Fibroblast of peridontal ligament (primary cell): ENCODE measurements around the gene TRAPPC10.

Experiments
- DNase-seq: peaks from one replicate; pipeline ENCODE4 v3.0.0-alpha.2; 2010; ENCODE audit errors: extremely low read depth

TRAPPC10 gene

GRCh38 chr21:44067011-44067839 lies 55.1 kb downstream of the TRAPPC10 start:
- no peak for DNase-seq

GRCh38 chr21:44070391-44070790 lies 58.3 kb downstream of the TRAPPC10 start:
- DNase-seq, result no peak

GRCh38 chr21:44071359-44072104 lies 59.4 kb downstream of the TRAPPC10 start:
- no peak for DNase-seq

GRCh38 chr21:44072111-44072510 lies 60.0 kb downstream of the TRAPPC10 start:
- DNase-seq, result no peak

- no peak for DNase-seq
These were observed 62.3 kb downstream of the TRAPPC10 start for GRCh38 chr21:44074315-44074958.

- no peak for DNase-seq
These were observed 64.2 kb downstream of the TRAPPC10 start for GRCh38 chr21:44076316-44076715.

- DNase-seq, result no peak
These were observed 66.4 kb downstream of the TRAPPC10 start for GRCh38 chr21:44078411-44078981.

- DNase-seq, result no peak
These were observed 67.3 kb downstream of the TRAPPC10 start for GRCh38 chr21:44079446-44079845.

- DNase-seq, result no peak
These were observed 67.7 kb downstream of the TRAPPC10 start for GRCh38 chr21:44079846-44080245.

GRCh38 chr21:44082648-44083440 lies 70.7 kb downstream of the TRAPPC10 start:
- DNase-seq, result no peak

- peak; percentile 17 for DNase-seq
These were observed 71.7 kb downstream of the TRAPPC10 start for GRCh38 chr21:44083631-44084291.

- DNase-seq, result no peak
These were observed 72.6 kb downstream of the TRAPPC10 start for GRCh38 chr21:44084496-44085241.

GRCh38 chr21:44085491-44086321 lies 73.6 kb downstream of the TRAPPC10 start:
- DNase-seq, result peak; percentile 3

- no peak for DNase-seq
These were observed 74.7 kb downstream of the TRAPPC10 start for GRCh38 chr21:44086636-44087425.

- DNase-seq, result no peak
These were observed 75.6 kb downstream of the TRAPPC10 start for GRCh38 chr21:44087426-44088400.

GRCh38 chr21:44088401-44088780 lies 76.3 kb downstream of the TRAPPC10 start:
- no peak for DNase-seq
